ENCODE data around the gene NKAP. TPM values are rescaled to one million over a fixed set of nuclear protein-coding genes. Genes with fewer than 3 reads are reported as not detected.

Gene NKAP
- total and polyA plus RNA-seq, 9 of the 15 experiments (the other 6 are each of a cell fraction or from before 2014, with no cell fraction given) = 3.1 to 8.3 (median 7.0) TPM

DNA sequence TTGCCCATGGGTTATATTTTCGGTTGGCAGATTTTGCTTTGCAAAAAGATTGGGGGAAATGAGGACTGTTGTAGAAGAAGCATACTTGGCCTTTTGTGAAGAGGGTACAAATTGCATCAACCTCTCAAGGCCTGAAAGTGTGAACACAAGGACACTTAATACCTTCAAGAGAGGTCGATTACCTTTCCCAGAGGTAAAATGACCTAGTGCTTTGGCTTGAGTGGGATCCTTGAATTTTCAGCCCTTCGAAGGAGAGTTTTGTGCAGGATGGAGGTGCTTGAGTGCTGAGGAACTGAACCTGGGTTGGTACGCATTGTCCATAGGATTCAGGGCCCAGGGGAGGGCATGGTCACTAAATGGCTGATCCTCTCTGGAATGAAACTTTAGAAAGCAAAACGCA lies 27.6 kb upstream of the NKAP start (continued):
- TF ChIP-seq PCBP2 (IDR thresholded peaks at IDR 0.05; ENCODE audit: low read depth, low read length, poor library complexity, severe bottlenecking) (no peak), TAF7 (tag; IDR thresholded peaks at IDR 0.05) (no peak), CREB1 (IDR thresholded peaks at IDR 0.05) (no peak), CREB1 (CRISPR knock-in tag; IDR thresholded peaks at IDR 0.05) (no peak), GTF2E2 (tag; IDR thresholded peaks at IDR 0.05) (no peak), NELFE (IDR thresholded peaks at IDR 0.05; ENCODE audit: insufficient read depth, insufficient read length) (no peak), NFE2 (IDR thresholded peaks at IDR 0.05; ENCODE audit: low read depth) (no peak)
- TF ChIP-seq, protein P1, sequence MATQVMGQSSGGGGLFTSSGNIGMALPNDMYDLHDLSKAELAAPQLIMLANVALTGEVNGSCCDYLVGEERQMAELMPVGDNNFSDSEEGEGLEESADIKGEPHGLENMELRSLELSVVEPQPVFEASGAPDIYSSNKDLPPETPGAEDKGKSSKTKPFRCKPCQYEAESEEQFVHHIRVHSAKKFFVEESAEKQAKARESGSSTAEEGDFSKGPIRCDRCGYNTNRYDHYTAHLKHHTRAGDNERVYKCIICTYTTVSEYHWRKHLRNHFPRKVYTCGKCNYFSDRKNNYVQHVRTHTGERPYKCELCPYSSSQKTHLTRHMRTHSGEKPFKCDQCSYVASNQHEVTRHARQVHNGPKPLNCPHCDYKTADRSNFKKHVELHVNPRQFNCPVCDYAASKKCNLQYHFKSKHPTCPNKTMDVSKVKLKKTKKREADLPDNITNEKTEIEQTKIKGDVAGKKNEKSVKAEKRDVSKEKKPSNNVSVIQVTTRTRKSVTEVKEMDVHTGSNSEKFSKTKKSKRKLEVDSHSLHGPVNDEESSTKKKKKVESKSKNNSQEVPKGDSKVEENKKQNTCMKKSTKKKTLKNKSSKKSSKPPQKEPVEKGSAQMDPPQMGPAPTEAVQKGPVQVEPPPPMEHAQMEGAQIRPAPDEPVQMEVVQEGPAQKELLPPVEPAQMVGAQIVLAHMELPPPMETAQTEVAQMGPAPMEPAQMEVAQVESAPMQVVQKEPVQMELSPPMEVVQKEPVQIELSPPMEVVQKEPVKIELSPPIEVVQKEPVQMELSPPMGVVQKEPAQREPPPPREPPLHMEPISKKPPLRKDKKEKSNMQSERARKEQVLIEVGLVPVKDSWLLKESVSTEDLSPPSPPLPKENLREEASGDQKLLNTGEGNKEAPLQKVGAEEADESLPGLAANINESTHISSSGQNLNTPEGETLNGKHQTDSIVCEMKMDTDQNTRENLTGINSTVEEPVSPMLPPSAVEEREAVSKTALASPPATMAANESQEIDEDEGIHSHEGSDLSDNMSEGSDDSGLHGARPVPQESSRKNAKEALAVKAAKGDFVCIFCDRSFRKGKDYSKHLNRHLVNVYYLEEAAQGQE (IDR thresholded peaks at IDR 0.05; ENCODE audit: borderline replicate concordance) = no peak
- TF ChIP-seq, protein P1 (CRISPR knock-in tag; IDR thresholded peaks at IDR 0.05; ENCODE audit: low read depth) = no peak
